Measurements from ENCODE around the gene INPP4B.

GRCh38 chr4:142085513-142086292 is 760.4 kb downstream of the INPP4B start:
- TF ChIP-seq CTCF (IDR thresholded peaks at IDR 0.05) (no peak), POLR2A (IDR thresholded peaks at IDR 0.05) (no peak)

Measured in uterus (tissue), 2 donors.